H9 (cell line): ENCODE results near the gene TNPO1. TPM values are rescaled to one million over a fixed set of nuclear protein-coding genes. Genes with fewer than 3 reads are reported as not detected.
A peak's percentile ranks its signal among the peaks of the same experiment; 100 is the strongest.

ENCODE experiments used
- DNase-seq: peaks from one replicate; pipeline ENCODE4 v3.0.0-alpha.2; 2017
- H2AFZ ChIP-seq: one replicate; pipeline ENCODE4 v1.6.1; 2013; ENCODE audit warnings: mild to moderate bottlenecking, low read length, control low read depth, moderate library complexity
- H2AK5ac ChIP-seq: 2 replicates; pipeline ENCODE4 v1.6.1; 2013; ENCODE audit warnings: low read length, control low read depth, mixed read lengths; ENCODE audit not compliant: insufficient read length
- H2BK120ac ChIP-seq: one replicate; pipeline ENCODE4 v1.6.1; 2013; ENCODE audit warnings: low read depth, mild to moderate bottlenecking, low read length, control low read depth, inconsistent platforms; ENCODE audit not compliant: poor library complexity, severe bottlenecking
- H2BK12ac ChIP-seq: 2 replicates; pipeline ENCODE4 v1.6.1; 2013; ENCODE audit warnings: low read length, control low read depth, mixed read lengths, low read depth; ENCODE audit not compliant: insufficient read length
- H2BK15ac ChIP-seq: 2 replicates; pipeline ENCODE4 v1.6.1; 2013; ENCODE audit warnings: low read depth, low read length, control low read depth
- H2BK20ac ChIP-seq: one replicate; pipeline ENCODE4 v1.6.1; 2013; ENCODE audit warnings: low read depth, mild to moderate bottlenecking, low read length, control low read depth, inconsistent platforms; ENCODE audit not compliant: poor library complexity, severe bottlenecking
- H2BK5ac ChIP-seq: 2 replicates; pipeline ENCODE4 v1.6.1; 2013; ENCODE audit warnings: low read length, control low read depth, mixed read lengths; ENCODE audit not compliant: insufficient read length
- H3K14ac ChIP-seq: 2 replicates; pipeline ENCODE4 v1.6.1; 2013; ENCODE audit warnings: low read length, control low read depth; ENCODE audit not compliant: insufficient read depth
- H3K18ac ChIP-seq: 2 replicates; pipeline ENCODE4 v1.6.1; 2013; ENCODE audit warnings: low read depth, mild to moderate bottlenecking, mixed read lengths, low read length, control low read depth; ENCODE audit not compliant: insufficient read length
- H3K23ac ChIP-seq: 2 replicates; pipeline ENCODE4 v1.6.1; 2013; ENCODE audit warnings: low read length, control low read depth, mixed read lengths, low read depth; ENCODE audit not compliant: insufficient read length
- H3K23me2 ChIP-seq: 2 replicates; pipeline ENCODE4 v1.6.1; 2013; ENCODE audit warnings: low read depth, mild to moderate bottlenecking, mixed read lengths, low read length, control low read depth; ENCODE audit not compliant: insufficient read length, poor library complexity, severe bottlenecking
- H3K27ac ChIP-seq: 2 replicates; pipeline ENCODE4 v1.5.1; 2013; ENCODE audit warnings: low read length, control low read depth, mixed read lengths, low read depth; ENCODE audit not compliant: insufficient read length
- H3K27me3 ChIP-seq: 2 replicates; pipeline ENCODE4 v1.6.1; 2013; ENCODE audit warnings: low read length, control low read depth, inconsistent platforms; ENCODE audit not compliant: insufficient read depth
- H3K4ac ChIP-seq: 2 replicates; pipeline ENCODE4 v1.6.1; 2013; ENCODE audit warnings: low read depth, mild to moderate bottlenecking, control low read depth, inconsistent platforms, low read length, moderate library complexity
- H3K4me1 ChIP-seq: 2 replicates; pipeline ENCODE4 v1.6.1; 2013; ENCODE audit warnings: low read length, control low read depth, inconsistent platforms; ENCODE audit not compliant: insufficient read depth
- H3K4me2 ChIP-seq: 2 replicates; pipeline ENCODE4 v1.6.1; 2013; ENCODE audit warnings: low read length, control low read depth, mixed read lengths; ENCODE audit not compliant: insufficient read length, insufficient read depth
- H3K56ac ChIP-seq: 2 replicates; pipeline ENCODE4 v1.6.1; 2013; ENCODE audit warnings: low read depth, mild to moderate bottlenecking, mixed read lengths, low read length, control low read depth; ENCODE audit not compliant: insufficient read length
- H3K79me1 ChIP-seq: 2 replicates; pipeline ENCODE4 v1.6.1; 2013; ENCODE audit warnings: low read depth, mild to moderate bottlenecking, moderate library complexity, low read length, control low read depth, inconsistent platforms; ENCODE audit not compliant: insufficient read depth, poor library complexity, severe bottlenecking
- H3K79me2 ChIP-seq: 2 replicates; pipeline ENCODE4 v1.6.1; 2013; ENCODE audit warnings: low read length, control low read depth, inconsistent platforms; ENCODE audit not compliant: insufficient read depth
- H3K9ac ChIP-seq: 2 replicates; pipeline ENCODE4 v1.6.1; 2013; ENCODE audit warnings: low read length, control low read depth, mixed read lengths; ENCODE audit not compliant: insufficient read length; ENCODE audit errors: extremely low read depth
- H3K9me3 ChIP-seq: one replicate; pipeline ENCODE4 v1.6.1; 2013; ENCODE audit warnings: low read depth, low read length, inconsistent platforms; ENCODE audit not compliant: control insufficient read depth
- H3T11ph ChIP-seq: one replicate; pipeline ENCODE4 v1.6.1; 2013; ENCODE audit warnings: mild to moderate bottlenecking, low read length, control low read depth, inconsistent platforms
- H4K20me1 ChIP-seq: one replicate; pipeline ENCODE4 v1.6.1; 2013; ENCODE audit not compliant: control insufficient read depth, insufficient read length, insufficient read depth
- H4K5ac ChIP-seq: 2 replicates; pipeline ENCODE4 v1.6.1; 2013; ENCODE audit warnings: low read depth, mild to moderate bottlenecking, mixed read lengths, low read length, control low read depth; ENCODE audit not compliant: insufficient read length
- H4K8ac ChIP-seq: replicated peaks from 2 replicates; pipeline ENCODE4 v1.6.1; 2013; ENCODE audit warnings: low read length, control low read depth, mixed read lengths, low read depth; ENCODE audit not compliant: insufficient read length
- H4K91ac ChIP-seq: 2 replicates; pipeline ENCODE4 v1.6.1; 2013; ENCODE audit warnings: low read depth, mild to moderate bottlenecking, moderate library complexity, mixed read lengths, low read length, control low read depth; ENCODE audit not compliant: insufficient read length
- H3K27ac Mint-ChIP-seq, 3 experiments: 2 replicates in 2 of 3; 3 replicates in 1 of 3; pipeline ENCODE4 v1.8.0; 2020 to 2021; ENCODE audit warnings: mixed read lengths in 3 of 3, mild to moderate bottlenecking in 1 of 3, moderate library complexity in 1 of 3
- H3K27me3 Mint-ChIP-seq: 2 replicates; pipeline ENCODE4 v1.8.0; 2021; ENCODE audit warnings: low read depth, mild to moderate bottlenecking, moderate library complexity, mixed read lengths
- H3K36me3 Mint-ChIP-seq, 3 experiments: 2 replicates in 2 of 3; 3 replicates in 1 of 3; pipeline ENCODE4 v1.8.0; 2020 to 2021; ENCODE audit warnings: low read depth in 3 of 3, mixed read lengths in 3 of 3; ENCODE audit not compliant: insufficient read depth in 1 of 3
- H3K4me1 Mint-ChIP-seq, 2 experiments: 2 replicates each; pipeline ENCODE4 v1.8.0; 2020; ENCODE audit warnings: mixed read lengths in 2 of 2
- H3K4me3 Mint-ChIP-seq, 2 experiments: 2 replicates in 1 of 2; 3 replicates in 1 of 2; pipeline ENCODE4 v1.8.0; 2020 to 2021; ENCODE audit warnings: mild to moderate bottlenecking in 2 of 2, mixed read lengths in 2 of 2, moderate library complexity in 1 of 2
- H3K9me3 Mint-ChIP-seq, 2 experiments: 2 replicates in 1 of 2; 3 replicates in 1 of 2; pipeline ENCODE4 v1.8.0; 2020; ENCODE audit warnings: mild to moderate bottlenecking in 2 of 2, mixed read lengths in 2 of 2, moderate library complexity in 1 of 2
- CTCF ChIP-seq: fragments of 200-600 bp; sonication (generic); conservative IDR thresholded peaks from 3 replicates; pipeline ENCODE4 v1.8.0; 2021; ENCODE audit warnings: antibody characterized with exemption, mild to moderate bottlenecking
- WGBS: extraction: QIAGEN DNeasy Blood & Tissue Kit; methylation state at CpG from one replicate; pipeline ENCODE4 v1.1.7; 2013; ENCODE audit warnings: missing lambda C conversion rate, low lambda C conversion rate, mixed read lengths; ENCODE audit not compliant: insufficient read length; ENCODE audit errors: extremely low coverage; 5-methylcytosine and 5-hydroxymethylcytosine counted together
- total RNA-seq: library from RNA; stranded (reverse); gene quantifications from 2 replicates; pipeline ENCODE4 v1.2.1, GENCODE V29; 2021

TNPO1 gene
- total RNA-seq, 1 experiment from 2014 or later: 164 TPM

- no peak for TF ChIP-seq CTCF
These were observed 100.9 kb downstream of the TNPO1 start for GRCh38 chr5:72917371-72917776.

More at GRCh38 chr5:72917371-72917776, 100.9 kb downstream of the TNPO1 start:
- no peak overlapping the region for H3K27ac ChIP-seq
- no peaks in the 10 kb centered on the region for H3K23me2 ChIP-seq
- H3K9ac ChIP-seq: no peak overlapping the region
- H2AK5ac ChIP-seq: no peak overlapping the region
- Mint-ChIP-seq H3K4me3 (no peak overlapping the region), H3K9me3 (no peaks in the 10 kb centered on the region), H3K27me3 (no peaks in the 10 kb centered on the region), H3K36me3 (no peaks in the 10 kb centered on the region), H3K27ac (peak overlapping the region in 1 of 3 experiments; percentile 2; a peak in 1 of 7 replicates), H3K4me1 (peaks cover 0 to 2% of the 10 kb centered on the region in 2 experiments; a peak in 1 of 4 replicates)
- H3T11ph ChIP-seq: no peak overlapping the region
- H3K23ac ChIP-seq: no peak overlapping the region
- no peak overlapping the region for H2AFZ ChIP-seq
- H3K56ac ChIP-seq: no peak overlapping the region
- H3K14ac ChIP-seq: no peak overlapping the region
- no peaks in the 10 kb centered on the region for H3K79me2 ChIP-seq
- no peak overlapping the region for H3K18ac ChIP-seq
- no peaks in the 10 kb centered on the region for H4K20me1 ChIP-seq
- no CpG with 5 or more reads among the region's 1 CpG for WGBS
- no peaks in the 10 kb centered on the region for H3K4me1 ChIP-seq
- H4K91ac ChIP-seq: no peak overlapping the region
- no peak overlapping the region for H3K4ac ChIP-seq
- no peaks in the 10 kb centered on the region for H3K9me3 ChIP-seq
- H4K5ac ChIP-seq: no peak overlapping the region
- H2BK15ac ChIP-seq: no peak overlapping the region
- no peak overlapping the region for H3K4me2 ChIP-seq
- H4K8ac ChIP-seq: no peak overlapping the region
- DNase-seq: no peak
- H2BK120ac ChIP-seq: no peak overlapping the region
- no peak overlapping the region for H2BK20ac ChIP-seq
- no peaks in the 10 kb centered on the region for H3K27me3 ChIP-seq
- no peak overlapping the region for H2BK5ac ChIP-seq
- no peak overlapping the region for H2BK12ac ChIP-seq
- no peaks in the 10 kb centered on the region for H3K79me1 ChIP-seq
